ENCODE data around the gene PA2G4. TPM values are rescaled to one million over a fixed set of nuclear protein-coding genes. Genes with fewer than 3 reads are reported as not detected.
A peak's percentile ranks its signal among the peaks of the same experiment; 100 is the strongest.

PA2G4 gene
- total and polyA plus RNA-seq, 2 experiments from 2014 or later, result 132 to 235 TPM

DNA sequence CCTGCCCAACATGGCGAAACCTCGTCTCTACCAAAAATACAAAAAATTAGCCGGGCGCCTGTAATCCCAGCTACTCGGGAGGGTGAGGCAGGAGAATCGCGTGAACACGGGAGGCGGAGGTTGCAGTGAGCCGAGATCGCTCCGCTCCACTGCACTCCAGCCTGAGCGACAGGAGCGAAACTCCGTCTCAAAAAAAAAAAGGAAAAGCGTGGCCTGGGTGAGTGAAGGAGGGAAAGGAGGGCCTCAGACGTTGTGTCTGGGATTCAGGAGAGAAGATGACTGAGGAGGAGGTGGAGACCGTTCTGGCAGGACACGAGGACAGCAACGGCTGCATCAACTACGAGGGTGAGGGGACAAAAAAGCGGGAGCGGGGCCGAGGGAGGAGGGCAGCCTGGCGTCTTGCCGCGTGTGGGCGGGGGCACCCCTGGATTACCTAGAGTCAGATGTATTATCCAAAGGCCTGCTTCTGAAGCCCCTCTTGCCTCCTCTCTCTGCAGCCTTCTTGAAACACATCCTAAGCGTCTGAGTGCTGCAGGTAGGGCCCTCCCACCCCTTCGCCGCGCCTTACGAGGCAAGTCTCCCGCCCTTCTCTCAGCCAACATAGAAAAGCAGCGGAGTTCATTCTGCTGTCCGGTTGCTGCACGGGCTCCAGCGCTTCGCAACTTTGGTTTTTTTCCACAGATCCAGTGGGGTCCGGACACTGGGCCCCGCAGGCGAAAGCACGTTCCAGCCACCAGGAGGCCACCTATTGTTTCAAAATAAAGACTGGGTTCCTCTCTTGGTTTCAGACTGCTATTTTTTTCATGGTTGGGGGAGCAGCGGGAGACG lies 53.1 kb downstream of the PA2G4 start:
- TF ChIP-seq, protein P1, sequence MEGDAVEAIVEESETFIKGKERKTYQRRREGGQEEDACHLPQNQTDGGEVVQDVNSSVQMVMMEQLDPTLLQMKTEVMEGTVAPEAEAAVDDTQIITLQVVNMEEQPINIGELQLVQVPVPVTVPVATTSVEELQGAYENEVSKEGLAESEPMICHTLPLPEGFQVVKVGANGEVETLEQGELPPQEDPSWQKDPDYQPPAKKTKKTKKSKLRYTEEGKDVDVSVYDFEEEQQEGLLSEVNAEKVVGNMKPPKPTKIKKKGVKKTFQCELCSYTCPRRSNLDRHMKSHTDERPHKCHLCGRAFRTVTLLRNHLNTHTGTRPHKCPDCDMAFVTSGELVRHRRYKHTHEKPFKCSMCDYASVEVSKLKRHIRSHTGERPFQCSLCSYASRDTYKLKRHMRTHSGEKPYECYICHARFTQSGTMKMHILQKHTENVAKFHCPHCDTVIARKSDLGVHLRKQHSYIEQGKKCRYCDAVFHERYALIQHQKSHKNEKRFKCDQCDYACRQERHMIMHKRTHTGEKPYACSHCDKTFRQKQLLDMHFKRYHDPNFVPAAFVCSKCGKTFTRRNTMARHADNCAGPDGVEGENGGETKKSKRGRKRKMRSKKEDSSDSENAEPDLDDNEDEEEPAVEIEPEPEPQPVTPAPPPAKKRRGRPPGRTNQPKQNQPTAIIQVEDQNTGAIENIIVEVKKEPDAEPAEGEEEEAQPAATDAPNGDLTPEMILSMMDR (IDR thresholded peaks at IDR 0.05; ENCODE audit: low read depth, low read length), result peak; percentile 71
- peak overlapping the region; percentile 100 for H3K27ac ChIP-seq
- DNase-seq (ENCODE audit: low read depth in 1 of 2, low spot score in 1 of 2), result peak; percentile 84 to 91
- H3K4me3 ChIP-seq, result peak overlapping the region; percentile 86
- H3K4me1 ChIP-seq (ENCODE audit: low read depth), result peaks cover 34% of the 10 kb centered on the region
- no peaks in the 10 kb centered on the region for H3K9me3 ChIP-seq (ENCODE audit: low read depth)
- peaks cover 38% of the 10 kb centered on the region for H3K36me3 ChIP-seq
- no peaks in the 10 kb centered on the region for H3K27me3 ChIP-seq

DNA sequence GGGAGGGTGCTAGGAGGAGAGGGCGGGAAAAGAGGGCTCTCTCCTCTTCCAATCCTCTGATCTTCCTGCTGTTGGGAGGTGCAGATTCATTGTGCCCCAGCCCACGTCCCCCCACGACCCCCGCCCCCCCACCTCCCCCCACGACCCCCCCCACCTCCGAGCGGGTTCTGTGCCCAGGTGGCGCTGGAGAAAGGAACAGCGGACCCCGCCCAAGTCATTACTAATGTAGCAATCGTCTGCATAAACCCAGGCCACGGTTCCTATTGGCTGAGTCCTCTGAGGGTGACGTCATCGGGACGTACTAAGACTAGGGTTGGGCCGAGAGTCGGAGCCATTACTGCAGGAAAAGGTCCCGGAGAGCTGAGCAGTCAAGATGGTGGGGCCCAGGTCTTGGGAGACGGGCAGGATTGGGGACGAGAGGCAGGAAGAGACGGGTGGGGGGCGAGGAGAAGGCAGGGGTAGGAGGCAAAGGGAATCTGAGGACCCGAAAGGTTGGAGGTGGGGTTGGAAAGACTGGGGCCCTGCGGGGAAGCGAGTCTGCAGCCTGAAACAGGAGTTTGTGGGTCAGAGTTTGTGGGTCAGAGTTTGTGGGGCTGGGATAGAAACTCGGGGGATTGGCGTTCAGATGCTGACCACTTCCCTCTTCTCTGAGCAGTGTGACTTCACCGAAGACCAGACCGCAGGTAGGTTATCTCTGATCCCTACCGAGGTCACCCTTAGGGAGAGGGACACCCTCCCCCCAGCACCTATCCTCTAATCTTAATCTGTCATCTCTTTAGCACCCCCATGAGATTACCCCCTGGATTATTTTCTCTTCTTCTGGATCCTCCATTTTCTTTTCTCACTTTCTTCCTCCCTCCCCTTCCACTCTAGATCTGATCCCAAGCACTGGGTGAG lies 53.9 kb downstream of the PA2G4 start, which contains the start of gene MYL6:
Gene MYL6 (plus strand): TSS at position 331 of the 897 bp plus-strand sequence. CDS start 43 bp downstream, at position 374.
- H3K9me3 ChIP-seq (ENCODE audit: low read depth), result no peaks in the 10 kb centered on the region
- peak within 1 kb of the TSS; percentile 100 for H3K27ac ChIP-seq
- H3K36me3 ChIP-seq, result peaks cover 47% of the 10 kb centered on the region
- H3K4me1 ChIP-seq (ENCODE audit: low read depth), result peaks cover 29% of the 10 kb centered on the region
- DNase-seq (ENCODE audit: low read depth in 1 of 2, low spot score in 1 of 2), result peak; percentile 98 to 99
- H3K27me3 ChIP-seq, result no peaks in the 10 kb centered on the region
- peak within 1 kb of the TSS; percentile 86 for H3K4me3 ChIP-seq
- TF ChIP-seq, protein P1 (IDR thresholded peaks at IDR 0.05; ENCODE audit: low read depth, low read length), result no peak

DNA sequence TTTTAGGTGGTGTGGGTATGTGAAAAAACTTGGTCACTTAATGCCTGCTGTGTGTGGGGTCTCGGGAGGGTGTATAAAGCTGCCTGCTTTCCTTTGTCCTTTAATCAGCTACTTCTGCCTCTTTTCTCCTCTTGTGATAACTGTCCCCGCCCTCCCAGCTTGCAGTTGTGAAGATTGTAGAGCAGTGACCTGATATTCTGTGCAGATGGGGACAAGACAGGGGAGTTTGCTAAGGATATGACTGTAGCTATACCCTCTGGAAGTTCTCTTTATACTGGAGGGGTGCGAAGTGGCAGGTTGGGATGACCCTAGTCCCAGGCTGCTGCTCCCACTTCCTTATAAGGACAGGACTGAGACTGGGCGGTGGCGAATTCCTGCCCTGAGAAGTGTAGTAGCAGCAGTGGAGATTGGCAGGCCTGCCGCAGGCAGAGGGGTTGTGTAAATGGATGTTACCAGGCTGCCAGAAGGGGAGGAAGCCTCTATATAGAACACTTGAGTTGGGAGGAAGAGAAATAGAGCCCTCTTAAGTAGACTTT lies 54.6 kb downstream of the PA2G4 start:
- Histone ChIP-seq H3K9me3 (ENCODE audit: low read depth) (no peaks in the 10 kb centered on the region), H3K4me3 (peak overlapping the region; percentile 86), H3K27ac (peak overlapping the region; percentile 100), H3K27me3 (no peaks in the 10 kb centered on the region), H3K36me3 (peaks cover 53% of the 10 kb centered on the region), H3K4me1 (ENCODE audit: low read depth) (peaks cover 28% of the 10 kb centered on the region)
- DNase-seq (ENCODE audit: low read depth in 1 of 2, low spot score in 1 of 2), result peak; percentile 87 to 90
- TF ChIP-seq, protein P1 (IDR thresholded peaks at IDR 0.05; ENCODE audit: low read depth, low read length), result no peak

DNA sequence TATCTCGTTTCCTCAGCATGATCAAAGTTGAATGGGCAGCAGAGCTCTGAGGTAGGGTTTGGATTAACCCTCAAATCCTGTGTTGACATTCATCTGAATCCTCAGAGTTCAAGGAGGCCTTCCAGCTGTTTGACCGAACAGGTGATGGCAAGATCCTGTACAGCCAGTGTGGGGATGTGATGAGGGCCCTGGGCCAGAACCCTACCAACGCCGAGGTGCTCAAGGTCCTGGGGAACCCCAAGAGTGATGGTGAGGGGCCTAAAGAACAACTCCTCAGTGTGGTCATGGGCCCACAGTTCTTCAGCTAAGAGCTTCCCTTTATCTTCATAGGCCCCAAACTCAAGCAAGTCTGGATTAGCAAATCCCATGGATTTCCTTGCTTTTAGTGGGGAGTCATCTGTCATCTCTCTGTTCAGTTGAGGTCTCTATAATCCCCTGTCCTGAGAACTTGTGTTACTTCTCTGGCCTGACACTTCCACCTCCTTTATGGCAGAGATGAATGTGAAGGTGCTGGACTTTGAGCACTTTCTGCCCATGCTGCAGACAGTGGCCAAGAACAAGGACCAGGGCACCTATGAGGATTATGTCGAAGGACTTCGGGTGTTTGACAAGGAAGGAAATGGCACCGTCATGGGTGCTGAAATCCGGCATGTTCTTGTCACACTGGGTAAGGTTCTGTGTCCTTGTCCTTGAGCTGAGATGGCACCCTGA lies 55.3 kb downstream of the PA2G4 start:
- no peak for DNase-seq (ENCODE audit: low read depth in 1 of 2, low spot score in 1 of 2)
- Histone ChIP-seq H3K27me3 (no peaks in the 10 kb centered on the region), H3K4me1 (ENCODE audit: low read depth) (peaks cover 28% of the 10 kb centered on the region), H3K4me3 (peak overlapping the region; percentile 86), H3K27ac (peak overlapping the region; percentile 100), H3K36me3 (peaks cover 60% of the 10 kb centered on the region), H3K9me3 (ENCODE audit: low read depth) (no peaks in the 10 kb centered on the region)
- TF ChIP-seq, protein P1 (IDR thresholded peaks at IDR 0.05; ENCODE audit: low read depth, low read length), result no peak
